HG02642 (cell line): Measurements from ENCODE around the gene CAMK1D.
"Not testable (repeated sequence)": the region's sequence is repeated elsewhere in the genome, so short reads cannot be mapped to it uniquely, and the experiment has no call there.

ENCODE experiments used
- ATAC-seq: cut with Tn5 transposase; IDR thresholded peaks from one replicate; pipeline ENCODE4 v1.9.1; 2021; ENCODE audit warnings: mild to moderate bottlenecking; ENCODE audit not compliant: unreplicated experiment, poor library complexity

CAMK1D gene

GRCh38 chr10:12348870-12349628 is at the start of gene CAMK1D:
Gene CAMK1D, plus strand, starts transcription at chr10:12349547.
- peak; percentile 56 for ATAC-seq

DNA sequence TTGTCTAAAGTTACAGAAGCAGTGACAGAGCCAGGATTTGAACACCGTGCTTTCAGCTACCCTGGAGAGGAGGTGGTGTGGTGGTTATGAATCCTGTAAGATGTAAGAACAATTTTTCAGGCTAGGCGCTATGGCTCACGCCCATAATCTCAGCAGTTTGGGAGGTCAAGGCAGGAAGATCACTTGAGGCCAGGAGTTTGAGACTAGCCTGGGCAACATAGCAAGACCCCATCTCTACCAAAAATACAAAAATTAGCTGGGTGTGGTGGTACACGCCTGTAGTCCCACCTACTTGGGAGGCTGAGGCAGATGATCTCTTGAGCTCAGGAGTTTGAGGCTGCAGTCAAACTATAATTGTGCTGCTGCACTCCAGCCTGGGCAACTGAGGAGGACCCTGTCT is 48.3 kb upstream of the CAMK1D start:
- not testable (repeated sequence) for ATAC-seq

- no peak for ATAC-seq
Measured at GRCh38 chr10:12308057-12308456, 41.3 kb upstream of the CAMK1D start.

DNA sequence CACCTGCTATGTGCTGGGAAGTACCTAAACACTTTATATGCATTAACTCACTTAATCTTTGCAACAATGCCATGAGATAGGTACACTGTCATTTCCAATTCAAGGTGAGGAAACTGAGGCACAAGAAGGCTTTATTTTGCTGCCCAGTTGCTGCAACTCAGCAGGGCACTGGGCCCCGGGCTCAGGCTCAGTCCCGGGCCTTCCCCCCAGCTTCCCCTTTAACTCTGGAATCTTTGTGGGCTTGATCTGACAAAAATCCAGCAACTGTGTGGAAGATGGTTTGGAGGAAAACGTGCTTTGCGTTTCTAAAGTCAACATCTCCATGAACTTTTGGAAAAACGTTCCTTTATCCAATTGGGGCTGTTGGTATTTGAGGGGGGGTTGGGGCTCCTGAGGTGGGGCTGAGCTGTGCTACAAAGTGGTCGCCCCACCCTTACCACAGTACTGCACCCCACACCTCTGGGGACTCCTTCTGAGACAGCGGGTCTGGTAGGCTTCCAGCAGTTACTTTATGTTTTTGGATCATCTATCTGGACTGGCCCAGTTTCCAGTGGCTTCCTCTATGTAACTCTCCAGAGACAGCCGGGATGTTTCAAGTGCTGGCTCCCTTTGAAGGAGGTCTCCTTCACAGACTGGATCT is 40.5 kb upstream of the CAMK1D start:
- no peak for ATAC-seq

DNA sequence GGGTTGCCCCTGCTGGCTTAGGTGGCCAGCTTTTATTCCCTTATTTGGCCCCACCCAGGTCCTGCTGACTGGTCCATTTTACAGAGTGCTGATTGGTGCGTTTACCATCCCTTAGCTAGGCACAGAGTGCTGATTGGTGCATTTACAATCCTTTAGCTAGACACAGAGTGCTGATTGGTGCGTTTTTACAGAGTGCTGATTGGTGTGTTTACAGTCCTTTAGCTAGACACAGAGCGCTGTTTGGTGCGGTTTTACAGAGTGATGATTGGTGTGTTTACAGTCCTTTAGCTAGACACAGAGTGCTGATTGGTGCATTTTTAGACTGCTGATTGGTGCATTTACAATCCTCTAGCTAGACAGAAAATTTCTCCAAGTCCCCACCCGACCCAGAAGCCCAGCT is 39.6 kb upstream of the CAMK1D start:
- ATAC-seq: not testable (repeated sequence)

GRCh38 chr10:12314836-12315235 is 34.5 kb upstream of the CAMK1D start:
- no peak for ATAC-seq

GRCh38 chr10:12319076-12319475 is 30.3 kb upstream of the CAMK1D start:
- ATAC-seq: no peak

DNA sequence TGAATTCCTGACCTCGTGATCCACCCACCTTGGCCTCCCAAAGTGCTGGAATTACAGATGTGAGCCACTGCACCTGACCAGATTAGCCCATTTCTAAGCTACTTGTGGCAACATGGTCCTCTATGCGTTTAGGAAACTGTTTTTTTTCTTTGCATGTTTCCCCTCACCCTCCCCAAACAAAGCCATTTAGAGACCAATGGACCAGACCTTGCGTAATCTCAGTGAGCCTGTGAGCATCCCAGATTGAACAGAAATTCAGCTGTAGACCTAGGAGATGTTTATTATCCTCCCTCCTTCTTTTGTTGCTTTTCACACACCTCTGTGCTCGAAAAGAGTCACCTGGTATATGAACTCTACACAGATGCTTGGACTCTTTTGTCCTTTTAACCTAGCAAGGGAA is 28.5 kb upstream of the CAMK1D start:
- no peak for ATAC-seq

DNA sequence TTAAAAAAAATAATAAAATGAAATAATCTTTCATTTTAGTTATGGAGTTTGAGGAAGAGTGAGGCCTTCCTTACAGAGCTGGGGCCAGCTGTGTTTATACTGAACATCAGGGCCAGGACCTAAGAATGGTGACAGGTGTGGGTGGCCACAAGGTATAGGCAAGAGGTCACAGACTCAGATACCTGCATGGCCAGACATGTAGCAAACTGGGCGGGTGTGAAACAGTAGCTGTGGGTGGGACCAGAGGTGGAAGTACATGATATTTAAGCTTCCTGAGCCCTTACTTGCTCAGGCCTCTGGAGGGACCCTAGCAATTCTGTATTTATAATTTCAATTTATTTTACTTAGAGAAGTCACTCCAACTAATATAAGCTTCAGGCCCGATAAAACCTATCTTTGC is 27.7 kb upstream of the CAMK1D start:
- ATAC-seq: no peak

GRCh38 chr10:12322583-12323131 is 26.7 kb upstream of the CAMK1D start:
- no peak for ATAC-seq

DNA sequence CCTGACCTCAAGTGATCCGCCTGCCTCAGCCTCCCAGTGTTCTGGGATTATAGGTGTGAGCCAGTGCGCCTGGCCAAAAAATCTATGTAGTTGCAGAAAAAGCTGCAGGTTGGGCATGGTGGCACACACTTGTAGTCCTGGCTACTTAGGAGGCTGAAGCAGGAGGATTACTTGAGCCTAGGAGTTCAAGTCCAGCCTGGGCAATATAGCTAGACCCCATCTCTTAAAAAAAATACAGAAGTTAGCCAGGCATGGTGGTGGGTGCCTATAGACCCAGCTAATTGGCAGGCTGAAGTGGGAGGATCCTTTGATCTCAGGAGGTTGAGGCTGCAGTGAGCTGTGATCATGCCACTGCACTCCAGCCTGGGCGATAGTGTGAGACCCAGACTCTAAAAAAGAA is 24.8 kb upstream of the CAMK1D start:
- ATAC-seq: no peak

DNA sequence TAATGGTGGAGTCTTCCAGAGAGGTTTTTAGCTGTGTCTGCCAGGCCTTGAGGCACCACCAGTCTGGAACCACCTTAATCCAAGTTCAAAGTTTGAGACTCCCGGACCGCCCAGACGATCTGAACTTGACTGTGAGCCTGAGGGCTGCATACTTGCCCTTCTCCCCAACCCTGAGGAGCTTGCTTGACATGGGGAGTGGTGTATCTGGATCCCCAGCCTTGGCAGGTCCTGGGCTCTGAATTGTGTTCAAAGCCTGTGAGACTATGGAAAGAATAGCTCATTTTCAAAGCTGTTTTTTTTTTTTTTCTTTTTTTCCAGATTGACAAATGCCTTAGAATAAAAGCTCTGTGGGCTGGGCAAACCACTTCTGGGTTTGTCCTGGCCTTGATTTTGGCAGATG is 22.3 kb upstream of the CAMK1D start:
- no peak for ATAC-seq

GRCh38 chr10:12327476-12327875 is 21.9 kb upstream of the CAMK1D start:
- no peak for ATAC-seq

DNA sequence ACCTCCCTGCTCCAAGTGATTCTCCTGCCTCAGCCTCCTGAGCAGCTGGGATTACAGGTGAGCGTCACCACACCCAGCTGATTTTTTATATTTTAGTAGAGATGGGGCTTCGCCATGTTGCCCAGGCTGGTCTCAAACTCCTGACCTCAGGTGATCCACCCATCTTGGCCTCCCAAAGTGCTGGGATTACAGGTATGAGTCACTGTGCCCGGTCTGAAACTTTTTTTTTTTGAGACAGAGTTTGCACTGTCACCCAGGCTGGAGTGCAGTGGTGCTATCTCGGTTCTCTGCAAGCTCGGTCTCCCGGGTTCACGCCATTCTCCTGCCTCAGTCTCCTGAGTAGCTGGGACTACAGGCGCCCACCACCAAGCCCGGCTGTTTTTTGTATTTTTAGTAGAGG is 21.0 kb upstream of the CAMK1D start:
- ATAC-seq: not testable (repeated sequence)

DNA sequence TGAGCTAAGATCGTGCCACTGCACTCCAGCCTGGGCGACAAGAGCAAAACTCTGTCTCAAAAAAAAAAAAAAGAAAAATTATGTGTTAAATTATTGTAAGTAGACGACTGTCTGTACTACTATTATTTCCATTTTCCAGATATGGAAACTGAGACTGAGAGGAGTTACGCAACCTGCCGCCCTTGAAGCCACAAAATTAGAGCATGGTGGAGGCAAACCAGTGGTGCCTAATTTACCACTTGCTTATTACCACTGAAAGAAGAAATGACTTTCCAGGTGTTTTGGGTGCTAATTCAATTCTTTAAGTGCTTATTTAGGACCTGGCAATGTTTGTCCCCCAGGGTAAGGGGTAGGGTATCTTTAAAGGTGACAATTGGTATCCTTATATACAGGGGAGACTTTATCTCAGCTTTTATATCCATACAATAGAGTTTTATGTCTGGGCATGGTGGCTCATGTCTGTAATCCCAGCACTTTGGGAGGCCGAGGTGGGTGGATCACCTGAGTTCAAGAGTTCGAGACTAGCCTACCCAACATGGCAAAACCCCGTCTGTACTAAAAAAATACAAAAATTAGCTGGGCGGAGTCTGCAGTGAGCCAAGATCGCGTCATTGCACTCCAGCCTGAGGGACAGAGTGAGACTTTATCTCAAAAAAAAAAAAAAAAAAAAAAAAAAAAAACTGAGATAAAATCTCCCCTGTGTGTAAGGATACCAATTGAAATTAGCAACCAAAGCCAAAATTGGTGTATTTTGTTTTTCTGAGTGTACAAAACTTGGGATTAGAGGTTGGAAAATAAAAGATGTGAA is 16.6 kb upstream of the CAMK1D start:
- ATAC-seq: no peak

- ATAC-seq: peak; percentile 82
Measured at GRCh38 chr10:12333380-12334185, 15.8 kb upstream of the CAMK1D start.

DNA sequence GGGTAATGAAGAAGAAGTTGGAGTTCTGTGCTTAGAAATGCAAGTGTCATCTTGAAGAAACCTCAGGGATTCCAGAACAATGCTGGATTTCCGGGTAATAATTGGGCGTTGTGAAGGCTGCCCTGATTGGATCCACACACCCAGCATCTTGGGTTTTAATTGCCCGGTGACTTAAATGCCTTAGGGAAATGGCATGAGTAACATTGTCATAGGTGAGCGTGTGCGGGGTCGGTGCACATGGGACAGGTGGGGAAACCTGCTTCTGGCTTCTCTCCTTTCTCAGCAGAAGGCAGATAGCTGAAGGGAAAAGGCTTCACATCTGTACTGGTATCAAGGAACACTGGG is 15.2 kb upstream of the CAMK1D start:
- no peak for ATAC-seq

GRCh38 chr10:12335169-12335568 is 14.2 kb upstream of the CAMK1D start:
- not testable (repeated sequence) for ATAC-seq

GRCh38 chr10:12337453-12338372 is 11.6 kb upstream of the CAMK1D start:
- no peak for ATAC-seq
